ENCODE measurements around the gene POLK. TPM values are rescaled to one million over a fixed set of nuclear protein-coding genes. Genes with fewer than 3 reads are reported as not detected.
"Not testable (repeated sequence)": the region's sequence is repeated elsewhere in the genome, so short reads cannot be mapped to it uniquely, and the experiment has no call there.

POLK gene
- total and polyA plus RNA-seq, 8 donors = 32.1 to 43.9 (median 34.1) TPM

DNA sequence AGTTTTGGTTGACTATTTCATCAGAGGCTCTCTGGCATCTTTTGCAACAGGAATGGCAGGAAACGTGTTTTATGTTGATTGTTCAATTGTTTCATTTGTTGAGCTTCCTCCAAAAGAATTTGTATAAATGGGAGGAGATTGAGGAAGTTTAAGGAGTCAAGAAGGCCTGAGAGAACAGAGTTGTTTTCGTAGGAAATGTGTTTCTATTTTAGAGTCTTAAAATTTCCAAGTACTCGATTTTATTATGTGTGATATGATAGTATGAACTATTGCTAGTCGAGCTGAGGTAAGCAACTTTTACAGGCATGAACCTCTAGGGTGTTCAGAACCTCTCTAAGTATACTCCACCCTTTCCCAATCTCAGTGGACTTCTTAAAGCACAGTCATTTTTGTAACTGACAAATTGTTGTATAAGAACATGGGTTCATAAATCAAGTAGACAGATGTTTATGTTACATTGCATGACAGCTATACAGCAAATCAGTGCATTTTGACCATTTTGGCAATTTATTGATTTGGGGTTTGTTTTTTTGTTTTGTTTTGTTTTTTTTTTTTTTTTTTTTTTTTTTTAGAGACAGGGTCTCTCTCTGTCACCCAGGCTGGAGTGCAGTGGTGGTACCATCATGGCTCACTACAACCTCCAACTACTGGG is 47.4 kb downstream of the POLK start:
- H3K27me3 ChIP-seq = no peaks in the 10 kb centered on the region
- H3K36me3 ChIP-seq = peaks cover 0 to 23% of the 10 kb centered on the region in 2 donors
- DNase-seq (no peak), ATAC-seq (peak; percentile 49)
- peaks cover 0 to 11% of the 10 kb centered on the region in 2 donors for H3K9me3 ChIP-seq
- H3K4me3 ChIP-seq = no peak overlapping the region
- H3K27ac ChIP-seq = peak overlapping the region; percentile 23 to 77
- peaks cover 0 to 23% of the 10 kb centered on the region in 2 donors for H3K4me1 ChIP-seq
- intact Hi-C loops (cut with DNase I) = no loop called here
- TF ChIP-seq CTCF (IDR thresholded peaks at IDR 0.05) = no peak

- H3K27ac ChIP-seq; intact Hi-C loops (cut with DNase I); ATAC-seq; H3K27me3 ChIP-seq; H3K4me3 ChIP-seq; DNase-seq: not testable (repeated sequence)
- Histone ChIP-seq H3K4me1 (peaks cover 0 to 23% of the 10 kb centered on the region in 2 donors), H3K36me3 (peaks cover 0 to 12% of the 10 kb centered on the region in 2 donors), H3K9me3 (peaks cover 0 to 14% of the 10 kb centered on the region in 2 donors)
These were observed 49.0 kb downstream of the POLK start for GRCh38 chr5:75560655-75561054.

GRCh38 chr5:75565991-75566709 is 54.5 kb downstream of the POLK start:
- peak; percentile 77 for ATAC-seq

DNA sequence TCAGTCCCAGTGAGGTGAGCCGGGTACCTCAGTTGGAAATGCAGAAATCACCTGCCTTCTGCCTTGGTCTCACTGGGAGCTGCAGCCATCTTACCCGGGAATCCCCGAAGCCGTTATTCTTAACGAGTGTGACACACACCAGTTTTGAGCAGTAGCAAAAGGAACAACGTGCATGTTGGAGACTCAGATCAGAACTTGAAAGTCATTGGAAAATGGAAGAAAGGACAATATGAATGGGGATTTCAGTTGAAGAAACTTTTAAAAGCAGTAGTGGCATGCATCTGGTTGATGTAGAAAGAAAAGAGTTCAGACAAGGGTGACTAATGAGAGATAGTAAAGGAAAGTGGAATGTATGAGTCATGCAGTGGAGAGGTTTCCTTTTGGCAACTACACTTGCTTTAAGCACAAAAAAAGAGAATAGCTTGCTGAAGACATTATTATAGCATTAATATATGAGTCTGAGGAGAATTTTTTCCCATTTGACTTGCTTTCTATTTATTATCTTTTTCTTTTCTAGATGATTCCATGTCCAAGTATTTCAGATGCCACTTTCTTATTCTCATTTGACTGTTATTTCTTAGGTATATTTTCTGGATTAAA is 55.1 kb downstream of the POLK start:
- H3K9me3 ChIP-seq = peaks cover 0 to 14% of the 10 kb centered on the region in 2 donors
- peaks cover 11 to 30% of the 10 kb centered on the region in 2 donors for H3K4me1 ChIP-seq
- H3K27ac ChIP-seq = peak overlapping the region; percentile 67 to 72
- peak; percentile 96 for ATAC-seq
- no peak for TF ChIP-seq CTCF (IDR thresholded peaks at IDR 0.05)
- H3K27me3 ChIP-seq = no peaks in the 10 kb centered on the region
- H3K36me3 ChIP-seq = no peaks in the 10 kb centered on the region
- intact Hi-C loops (cut with DNase I) = no loop called here
- peak in 1 of 4 donors; percentile 59 for DNase-seq
- no peak overlapping the region for H3K4me3 ChIP-seq

More at GRCh38 chr5:75565991-75566709, 54.5 kb downstream of the POLK start:
- H3K36me3 ChIP-seq; intact Hi-C loops (cut with DNase I); H3K4me3 ChIP-seq; H3K27me3 ChIP-seq: not testable (repeated sequence)
- peaks cover 0 to 14% of the 10 kb centered on the region in 2 donors for H3K9me3 ChIP-seq
- peaks cover 11 to 29% of the 10 kb centered on the region in 2 donors for H3K4me1 ChIP-seq
- DNase-seq = peak in 1 of 4 donors; percentile 50
- H3K27ac ChIP-seq = peak overlapping the region; percentile 67 to 72

DNA sequence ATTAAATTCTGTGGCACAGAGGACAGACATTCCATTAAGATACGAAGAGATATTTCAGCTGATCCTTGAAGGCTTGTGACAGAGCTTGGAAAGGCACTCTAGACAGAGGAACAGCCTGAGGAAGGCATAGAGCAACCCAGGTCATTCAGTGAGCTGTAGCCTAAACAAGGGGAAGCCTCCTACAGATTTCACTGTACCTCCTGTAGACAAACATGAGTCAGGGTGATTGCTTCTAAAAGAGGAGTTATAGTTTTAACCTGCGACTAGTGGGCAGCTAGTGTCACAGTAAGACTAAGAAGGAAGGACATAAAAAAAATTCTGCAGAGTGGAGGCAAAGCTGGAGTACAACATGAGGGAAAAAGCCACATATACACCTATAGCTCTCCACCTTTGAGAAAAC is 56.0 kb downstream of the POLK start:
- intact Hi-C loops (cut with DNase I) = no loop called here
- H3K27ac ChIP-seq = peak overlapping the region; percentile 67 to 72

More for the DNA sequence above, 56.0 kb downstream of the POLK start:
- H3K9me3 ChIP-seq = peaks cover 0 to 14% of the 10 kb centered on the region in 2 donors
- no peak overlapping the region for H3K4me3 ChIP-seq
- ATAC-seq (peak; percentile 65), DNase-seq (no peak)
- TF ChIP-seq CTCF (IDR thresholded peaks at IDR 0.05) = no peak
- no peaks in the 10 kb centered on the region for H3K27me3 ChIP-seq
- peaks cover 11 to 30% of the 10 kb centered on the region in 2 donors for H3K4me1 ChIP-seq
- H3K36me3 ChIP-seq = no peaks in the 10 kb centered on the region

All from left lung (tissue), 10 donors.